GM18520 (cell line): Measurements from ENCODE around the gene CCDC88C.
A peak's percentile ranks its signal among the peaks of the same experiment; 100 is the strongest.

Experiments used
- ATAC-seq: cut with Tn5 transposase; IDR thresholded peaks from one replicate; pipeline ENCODE4 v1.9.1; 2021; ENCODE audit not compliant: unreplicated experiment

Gene CCDC88C

DNA sequence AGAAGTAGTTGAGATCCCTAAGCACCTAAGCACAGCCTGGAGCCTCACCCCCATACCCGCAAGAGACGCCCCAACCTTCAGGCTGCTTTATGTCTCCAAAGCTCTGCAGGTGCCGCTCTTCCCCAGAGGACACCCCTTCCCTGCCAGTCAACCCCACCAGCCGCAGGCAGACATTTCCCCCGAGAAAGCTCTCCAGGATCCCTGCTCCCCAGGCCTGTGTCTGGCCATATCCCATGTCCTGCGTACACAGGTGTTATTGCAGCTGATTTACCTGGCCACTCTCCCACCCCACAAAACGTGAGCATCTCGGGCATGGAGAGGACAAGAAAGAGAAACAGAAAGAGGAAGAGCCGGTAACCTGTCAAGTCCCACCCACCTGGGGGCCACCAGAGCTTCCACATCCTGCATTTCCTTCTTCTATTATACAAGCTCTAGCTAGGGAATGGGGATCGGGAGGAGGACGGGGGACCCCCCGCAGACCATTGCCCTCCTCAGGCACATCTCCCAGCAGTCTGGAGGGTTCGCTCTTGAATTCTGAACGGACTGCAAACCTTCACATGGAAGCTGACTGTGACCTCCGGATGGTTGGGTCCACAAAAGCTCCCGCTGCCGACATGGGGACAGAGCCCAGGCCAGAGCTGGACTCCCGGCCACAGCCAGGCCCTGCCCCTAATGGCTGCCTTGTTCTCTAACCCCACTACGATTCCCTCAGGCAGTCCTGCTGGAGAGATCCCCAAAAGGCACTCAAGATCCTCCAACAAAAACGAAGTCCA lies 17.6 kb downstream of the CCDC88C start:
- no peak for ATAC-seq

DNA sequence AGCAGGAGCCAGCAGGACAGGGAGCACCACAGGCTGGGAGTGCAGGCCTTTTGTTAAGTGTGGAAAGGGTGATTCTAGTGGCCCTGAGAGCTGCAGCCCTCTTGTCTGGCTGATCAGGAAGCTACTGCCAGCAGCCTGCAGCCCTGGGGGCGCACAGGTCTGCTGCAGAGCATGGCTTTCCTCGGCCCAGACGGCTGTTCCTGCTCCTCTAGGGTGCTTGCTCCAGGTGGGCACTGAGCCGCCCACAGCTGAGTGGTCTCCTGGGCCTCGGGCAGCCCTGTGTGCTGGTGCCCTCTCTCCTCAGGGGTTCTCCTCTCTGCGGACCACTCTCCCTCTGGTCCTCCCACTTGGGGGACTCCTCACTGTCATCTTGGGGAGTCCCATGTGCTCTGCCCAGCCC lies 18.9 kb downstream of the CCDC88C start:
- no peak for ATAC-seq

DNA sequence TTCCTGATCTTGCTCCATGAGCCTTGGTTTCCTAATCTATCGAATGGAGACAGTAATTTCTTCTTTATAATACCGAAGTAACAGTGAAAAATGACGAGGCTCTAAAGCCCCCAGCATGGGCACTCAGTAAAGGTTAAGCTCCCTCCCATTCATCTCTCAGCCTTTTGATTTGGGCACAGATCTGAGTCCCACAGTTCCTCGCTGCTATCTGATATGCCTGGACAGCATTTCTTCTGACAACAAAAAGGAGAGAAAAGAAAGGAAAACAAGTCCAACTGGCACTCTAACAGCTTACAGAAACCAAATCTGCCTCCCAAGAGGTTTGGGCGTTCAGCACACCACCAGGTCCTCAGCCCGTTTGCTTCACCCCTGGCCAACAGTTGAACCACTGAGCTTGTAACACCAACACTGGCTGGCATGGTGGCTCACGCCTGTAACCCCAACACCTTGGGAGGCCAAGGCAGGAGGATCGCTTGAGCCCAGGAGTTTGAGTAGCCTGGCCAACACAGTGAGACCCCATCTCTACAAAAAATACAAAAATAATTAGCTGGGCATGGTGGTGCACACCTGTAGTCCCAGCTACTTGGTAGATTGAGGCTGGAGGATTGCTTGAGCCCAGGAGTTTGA lies 19.5 kb downstream of the CCDC88C start:
- no peak for ATAC-seq

DNA sequence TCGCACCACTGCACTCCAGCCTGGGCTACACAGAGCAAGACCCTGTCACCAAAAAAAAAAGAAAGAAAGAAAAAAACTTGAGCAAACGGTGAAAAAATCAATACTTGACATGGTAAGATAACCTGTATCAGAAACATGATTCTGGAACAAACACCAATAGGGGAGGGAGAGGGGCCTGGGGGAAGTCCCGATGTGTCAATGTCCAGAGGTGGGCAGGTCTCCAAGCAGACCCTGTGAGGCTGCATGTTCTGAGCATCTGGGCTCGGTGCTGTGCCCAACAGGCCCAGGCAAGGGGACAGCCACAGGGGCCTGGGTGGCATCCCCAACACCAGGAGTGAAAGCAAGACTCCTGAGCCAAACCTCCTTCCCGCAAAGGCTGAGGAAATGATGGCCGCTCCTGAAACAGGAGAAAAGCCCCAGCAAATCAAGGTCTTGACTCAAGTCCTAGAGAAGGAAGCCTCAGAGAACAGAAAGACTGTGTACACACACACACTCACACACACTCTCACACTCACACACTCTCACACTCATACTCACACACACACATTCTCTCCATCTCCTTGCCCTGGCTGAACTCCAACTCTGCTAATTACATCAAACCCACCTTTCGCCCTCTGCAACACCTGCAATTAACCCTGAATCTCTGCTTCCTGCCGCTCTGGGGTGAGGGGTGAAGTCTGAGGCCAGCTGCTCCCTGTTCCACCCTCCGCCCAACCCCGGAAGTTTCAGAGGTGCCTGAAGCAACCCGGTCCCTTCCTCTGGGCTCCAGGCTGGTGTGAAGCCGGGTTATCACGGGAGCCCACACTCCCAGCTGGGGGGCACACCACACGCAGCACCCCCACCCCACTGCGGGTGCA lies 20.4 kb downstream of the CCDC88C start:
- peak; percentile 47 for ATAC-seq

DNA sequence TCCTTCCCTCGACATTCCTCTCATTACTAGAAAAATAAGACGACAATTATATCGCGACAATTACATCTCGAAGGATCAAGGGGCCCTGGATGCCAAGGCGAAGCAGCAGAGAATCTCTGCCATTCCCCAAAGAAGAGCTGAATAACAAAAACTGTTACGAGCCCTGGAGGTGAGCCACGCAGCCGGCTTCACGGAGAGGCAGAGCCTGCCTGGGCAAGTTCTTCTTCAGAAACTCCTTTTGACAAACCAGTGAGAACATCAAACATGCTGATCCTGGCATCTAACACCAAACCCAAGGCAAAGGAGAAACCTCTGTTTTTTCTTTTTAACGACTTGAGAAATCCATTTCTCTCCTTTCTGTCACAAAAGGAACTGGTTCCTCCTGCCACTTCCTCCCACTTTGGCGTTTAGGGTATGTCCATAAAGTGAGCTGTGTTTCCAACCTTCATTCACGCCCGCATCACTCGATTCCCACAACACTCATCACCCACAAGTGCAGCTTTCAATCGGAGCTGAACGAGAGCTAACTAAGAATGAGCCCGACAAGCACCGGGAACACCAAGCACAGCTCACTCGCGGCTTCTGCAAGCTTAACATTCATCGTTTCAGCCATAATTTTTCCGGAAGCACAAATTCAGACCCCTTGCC lies 21.5 kb downstream of the CCDC88C start:
- ATAC-seq: no peak

DNA sequence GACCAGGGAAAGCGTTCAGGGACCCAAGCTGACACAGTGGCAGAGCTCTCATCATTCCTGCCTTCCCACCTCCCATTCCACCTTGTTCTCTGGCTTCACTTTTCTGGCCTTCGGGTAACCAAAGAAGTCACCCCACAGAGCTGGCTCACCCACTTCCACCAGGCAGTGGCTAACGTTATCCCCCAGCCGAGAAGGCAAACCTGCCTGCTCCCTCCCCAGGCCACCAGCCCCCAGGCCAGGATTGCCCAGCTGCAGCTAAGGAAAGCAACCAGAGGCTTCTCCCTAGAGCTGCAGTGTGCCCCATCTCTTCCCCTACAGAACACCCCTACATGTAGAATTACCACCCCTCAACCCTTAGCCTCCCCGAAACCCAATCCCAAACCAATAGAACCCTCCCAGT lies 22.2 kb downstream of the CCDC88C start:
- no peak for ATAC-seq

DNA sequence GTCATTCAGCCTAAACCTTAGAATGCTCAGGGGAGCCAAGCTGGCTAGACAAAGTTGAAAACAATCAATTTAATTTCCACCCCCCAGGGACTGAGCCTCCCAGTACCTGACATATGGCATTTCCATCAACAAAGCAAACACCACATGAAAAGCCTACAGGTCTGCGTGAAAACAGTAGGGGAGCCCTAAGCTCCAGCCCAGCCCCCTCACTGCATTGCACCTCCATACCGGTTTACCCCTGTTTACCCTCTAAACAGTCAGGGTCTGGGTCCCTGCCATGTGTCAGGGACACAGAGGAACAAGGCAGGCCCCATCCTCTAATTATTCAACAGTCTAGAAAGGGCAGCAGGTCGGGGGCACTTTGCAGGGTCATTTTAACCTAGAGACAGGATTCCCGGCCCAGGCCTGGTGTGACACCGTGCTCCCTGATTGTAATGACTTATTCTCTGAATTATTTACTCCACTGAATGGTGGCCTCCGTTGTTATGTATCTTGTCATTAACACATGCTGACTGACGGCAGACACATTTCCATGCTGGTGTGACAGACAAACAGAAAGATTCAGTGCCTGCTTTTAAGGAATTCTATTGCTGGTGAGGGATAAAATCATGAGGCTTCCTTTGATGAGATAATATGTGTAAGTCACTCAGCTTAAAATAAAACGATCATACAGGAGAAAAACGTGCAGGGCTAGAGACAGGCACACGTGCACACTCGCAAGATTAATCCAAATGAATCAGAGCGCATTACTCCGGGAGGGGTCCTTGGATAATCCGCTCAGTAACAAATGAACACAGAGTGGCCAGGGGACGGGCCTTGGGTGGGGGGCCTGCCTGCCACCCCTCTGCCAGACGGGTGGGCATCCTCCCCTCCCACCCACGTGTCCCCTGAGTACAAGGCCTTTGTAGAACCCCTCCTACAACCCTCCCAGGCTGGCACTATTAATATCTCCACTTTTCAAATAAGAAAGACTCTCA lies 23.2 kb downstream of the CCDC88C start:
- ATAC-seq: no peak

DNA sequence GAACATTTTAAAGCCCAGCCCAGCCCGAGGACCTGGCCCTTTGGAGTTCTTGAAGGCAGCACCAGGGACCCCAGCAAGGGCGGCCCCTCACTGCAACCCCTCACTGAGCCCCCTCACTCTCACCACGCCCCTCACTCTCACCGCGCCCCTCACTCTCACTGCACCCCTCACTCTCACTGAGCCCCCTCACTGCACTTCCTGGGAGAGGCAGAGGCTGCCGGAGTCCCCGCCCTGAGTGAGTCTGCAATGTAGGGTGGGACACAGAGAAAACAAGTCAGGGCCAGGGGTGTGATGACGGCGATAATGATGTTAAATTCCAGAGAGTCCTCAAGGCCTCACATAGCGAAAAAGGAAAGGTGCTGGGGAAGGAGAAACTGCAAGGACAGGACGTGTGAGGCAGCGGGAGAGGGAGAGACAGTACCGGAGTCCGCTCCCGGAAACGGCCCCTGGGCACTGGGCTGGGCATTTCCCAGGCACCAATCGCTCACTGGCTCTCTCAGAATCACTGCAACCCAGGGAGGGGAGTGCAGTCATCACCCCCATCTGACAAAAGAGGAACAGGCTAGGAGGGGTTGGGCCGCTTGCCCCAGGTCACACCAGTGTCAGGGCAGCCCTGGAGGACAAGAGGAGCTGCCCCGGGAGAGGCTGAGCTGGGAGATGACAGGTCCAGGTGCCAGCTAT lies 24.9 kb downstream of the CCDC88C start:
- ATAC-seq: no peak

DNA sequence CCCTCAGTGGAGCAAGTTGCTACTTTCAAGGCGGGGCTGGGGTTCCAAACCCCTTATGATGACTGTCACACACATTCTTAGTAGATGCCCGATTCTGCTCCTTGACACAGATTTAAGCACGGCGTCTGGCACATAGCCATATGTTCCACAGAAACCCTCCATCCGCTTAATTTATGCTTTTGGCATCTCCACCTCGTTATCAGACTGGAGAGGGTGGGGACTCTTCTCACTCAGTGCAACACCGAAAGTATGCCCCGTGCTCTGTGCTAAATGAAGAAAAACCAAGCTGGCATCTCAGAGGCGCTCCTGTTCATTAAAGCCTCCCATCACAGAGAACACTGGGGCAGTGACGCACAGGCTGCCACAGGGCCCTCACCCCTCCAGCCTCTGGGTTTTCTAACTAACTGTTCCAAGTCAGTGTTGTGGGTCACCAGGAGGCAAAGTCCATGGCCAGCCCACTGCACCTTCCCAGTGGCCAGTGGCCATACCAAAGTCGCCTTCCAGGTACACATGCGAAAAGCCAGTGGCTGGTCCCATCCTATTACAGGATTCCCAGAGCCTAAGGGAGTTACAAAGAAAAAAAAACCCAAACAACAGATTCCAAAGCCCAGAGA lies 27.3 kb downstream of the CCDC88C start:
- no peak for ATAC-seq

DNA sequence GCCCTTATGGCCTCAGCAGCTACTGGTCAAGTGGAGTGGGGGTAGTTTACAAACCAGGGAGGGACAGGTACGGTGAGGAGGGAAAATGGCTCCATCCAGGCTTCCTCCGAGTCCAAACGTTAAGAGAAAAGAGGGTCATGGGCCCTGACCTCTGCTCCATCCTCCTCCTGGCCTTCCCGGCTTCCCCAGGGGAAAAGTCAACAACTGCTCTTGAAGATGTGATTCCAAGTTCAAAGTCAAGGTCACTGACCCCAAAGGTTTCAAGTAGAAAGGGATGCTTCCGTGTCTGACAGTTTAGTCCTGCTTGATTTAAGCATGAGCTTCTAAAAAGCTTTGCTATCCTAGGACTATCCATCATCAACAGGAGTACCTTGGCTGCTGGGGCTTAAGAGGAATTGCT lies 28.5 kb downstream of the CCDC88C start:
- no peak for ATAC-seq

DNA sequence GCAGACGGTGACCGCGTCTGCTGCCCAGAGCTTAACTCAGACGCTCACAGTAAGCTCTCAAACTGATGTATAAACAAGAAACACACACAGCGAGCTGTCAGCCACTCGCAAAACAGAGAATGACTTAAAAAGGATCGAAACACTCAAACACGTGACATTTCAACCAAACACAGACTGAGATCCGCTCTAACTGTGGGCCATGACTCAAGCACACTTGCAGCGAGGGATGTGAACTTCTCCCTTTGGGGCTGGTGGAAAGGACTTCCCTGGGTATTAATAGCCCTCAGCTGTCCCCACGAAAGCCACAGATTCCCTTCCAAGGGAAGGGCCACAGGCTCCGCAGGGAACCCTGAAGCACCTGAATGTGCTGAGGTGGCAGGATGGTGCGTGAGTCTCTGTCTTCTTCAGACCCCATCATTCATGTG lies 29.1 kb downstream of the CCDC88C start:
- peak; percentile 69 for ATAC-seq

DNA sequence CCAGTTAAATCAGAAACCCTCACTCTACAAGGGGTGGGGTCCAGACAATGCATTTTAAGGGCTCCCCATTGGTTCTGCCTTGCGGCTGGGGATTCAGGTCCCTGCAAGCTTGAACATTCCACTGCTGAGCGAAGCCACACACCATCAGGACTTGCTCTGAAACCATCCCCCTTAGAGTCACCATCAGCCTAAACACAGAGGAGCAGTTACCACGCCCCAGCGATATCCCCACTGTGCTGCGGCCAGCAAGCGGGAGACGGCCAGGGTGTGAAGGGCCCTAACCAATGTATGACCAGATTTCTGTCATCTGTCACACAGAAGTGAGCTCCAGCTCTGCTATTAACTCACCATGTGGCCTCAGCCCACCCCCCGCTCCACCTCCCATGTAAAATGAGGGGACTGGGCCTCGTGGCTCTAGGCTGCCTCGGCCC lies 29.7 kb downstream of the CCDC88C start:
- ATAC-seq: no peak

DNA sequence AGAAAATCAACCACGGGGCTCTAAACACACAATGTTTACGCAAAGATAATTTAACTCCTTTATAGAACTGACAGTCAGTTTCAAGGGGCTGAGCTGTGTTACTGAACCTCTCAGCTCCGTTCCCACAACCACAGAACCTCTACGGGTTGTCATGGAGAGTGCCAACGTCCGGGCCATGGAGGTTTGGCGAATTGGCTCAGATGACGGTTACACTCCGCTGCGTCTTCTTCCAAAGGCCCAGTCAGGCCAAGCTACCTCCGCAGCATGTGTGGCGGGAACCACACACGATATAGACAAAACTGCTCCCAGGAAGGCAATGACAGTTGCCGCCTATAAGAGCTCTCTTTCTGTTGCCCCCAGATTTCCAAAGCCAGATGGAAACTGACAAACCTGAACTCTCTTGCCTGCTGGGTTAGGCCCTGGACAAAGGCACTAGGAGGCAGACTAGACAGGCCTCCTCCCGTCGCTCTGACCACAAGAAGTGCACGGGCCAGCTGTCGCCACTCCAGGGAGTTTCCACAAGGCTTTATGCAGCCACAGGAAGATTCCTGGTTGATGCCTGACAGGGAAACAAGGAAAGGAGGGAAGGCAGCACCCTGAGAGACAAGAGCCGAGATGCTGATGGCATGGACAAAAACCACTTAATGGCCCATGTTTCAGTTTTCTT lies 30.3 kb downstream of the CCDC88C start:
- ATAC-seq: no peak

DNA sequence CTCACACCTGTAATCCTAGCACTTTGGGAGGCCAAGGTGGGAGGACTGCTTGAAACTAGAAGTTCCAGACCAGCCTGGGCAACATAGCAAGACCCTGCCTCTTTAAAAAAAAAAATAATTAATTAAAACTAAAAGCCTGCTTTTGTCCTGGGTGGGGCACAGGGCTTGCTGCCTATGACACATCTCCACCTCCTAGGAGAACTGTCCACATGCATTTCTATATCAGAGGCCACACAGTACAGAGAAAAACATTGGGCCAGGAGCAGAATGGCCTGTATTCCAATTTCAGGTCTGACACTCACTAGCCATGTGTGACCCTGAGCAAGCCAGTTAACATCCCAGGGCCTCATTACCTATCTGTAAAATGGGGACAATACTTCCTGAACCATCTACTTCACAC lies 31.9 kb downstream of the CCDC88C start:
- no peak for ATAC-seq

DNA sequence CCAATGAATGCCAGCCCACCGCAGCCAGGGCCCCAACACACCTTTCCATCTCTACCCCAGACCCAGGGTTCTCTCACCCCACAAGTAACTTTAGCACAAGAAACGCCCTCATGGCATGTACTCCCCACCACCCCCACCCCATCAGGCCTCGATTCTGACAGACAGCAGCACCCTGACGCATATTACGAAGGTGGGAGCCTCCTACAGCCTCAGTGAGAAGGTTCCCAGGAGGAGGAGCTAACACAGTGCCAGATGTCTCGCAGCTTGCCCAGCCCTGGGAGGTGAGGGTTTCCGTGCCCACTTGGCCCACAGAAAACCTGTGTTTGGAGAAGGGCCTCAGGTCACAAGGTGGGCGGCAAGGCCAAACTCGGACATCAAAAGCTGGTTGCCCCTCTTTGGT lies 32.4 kb downstream of the CCDC88C start:
- ATAC-seq: no peak

DNA sequence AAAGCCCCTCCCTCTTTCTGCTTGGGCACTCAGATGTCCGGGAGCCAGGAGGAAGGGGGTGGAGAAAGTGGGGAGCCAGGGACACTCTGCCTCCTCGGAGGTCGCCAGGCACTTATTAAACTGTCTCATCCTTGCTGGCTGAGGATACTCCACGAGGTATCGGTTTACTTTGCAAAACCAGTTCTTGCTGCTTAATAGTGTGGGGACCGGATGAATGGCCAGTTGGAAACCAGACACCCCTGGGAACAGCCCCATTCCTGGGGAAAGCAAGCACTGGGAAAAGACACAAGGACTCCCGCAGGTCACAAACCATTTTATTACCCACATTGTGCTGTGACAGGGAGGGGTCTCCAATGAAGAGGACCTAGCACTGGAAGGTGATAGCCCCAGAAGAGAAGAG lies 34.2 kb downstream of the CCDC88C start:
- ATAC-seq: no peak

DNA sequence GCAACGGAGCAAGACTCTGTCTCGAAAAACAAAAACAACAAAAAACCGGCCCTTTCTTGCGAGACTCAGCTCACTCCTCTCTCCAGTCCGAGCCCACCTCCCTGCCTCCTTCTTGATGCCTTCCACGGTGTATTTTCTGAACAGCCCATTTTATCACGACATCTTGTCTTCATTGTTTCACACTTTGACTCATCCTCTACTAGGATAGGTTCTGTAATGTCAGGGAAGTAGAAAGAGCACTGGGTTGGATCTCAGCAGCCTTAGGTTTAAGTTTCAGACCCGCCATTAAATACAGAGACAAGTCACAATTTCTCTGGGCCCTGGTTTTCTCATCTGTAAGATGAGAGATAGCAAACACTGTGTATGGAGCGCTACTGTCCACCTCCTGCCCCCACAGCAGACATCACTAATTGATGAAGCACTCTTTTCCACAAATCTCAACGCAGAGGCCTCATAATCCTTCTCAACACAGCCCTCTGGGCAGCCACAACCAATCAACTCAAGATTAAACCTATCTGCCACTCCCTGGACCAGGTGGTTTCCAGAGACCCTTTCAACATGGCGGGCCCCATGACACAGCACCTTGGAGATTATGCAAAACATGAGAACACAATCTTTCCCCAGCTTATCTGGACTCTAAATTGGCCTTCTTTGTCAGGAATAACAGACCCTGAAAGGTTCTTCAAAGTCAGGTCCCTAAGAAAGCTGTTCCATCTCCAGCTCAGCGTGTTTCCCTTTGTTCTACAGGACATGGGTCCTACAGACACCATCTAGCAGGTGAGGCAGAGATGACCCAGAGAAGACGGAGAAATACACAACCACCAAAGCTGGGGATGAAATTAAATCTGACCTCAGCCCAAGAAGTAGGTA lies 35.6 kb downstream of the CCDC88C start:
- ATAC-seq: no peak
